Aortic smooth muscle cell (primary cell): Measurements from ENCODE around the gene LRP6. TPM values are rescaled to one million over a fixed set of nuclear protein-coding genes. Genes with fewer than 3 reads are reported as not detected.

Experiments used
- total RNA-seq: library from RNA; depleted of rRNA; stranded (reverse); fragments of >200 nt; gene quantifications from 2 replicates; pipeline ENCODE4 v1.2.3, GENCODE V29; 2014

The LRP6 gene
- 41.4 and 45.0 TPM in 2 replicates for total RNA-seq

DNA sequence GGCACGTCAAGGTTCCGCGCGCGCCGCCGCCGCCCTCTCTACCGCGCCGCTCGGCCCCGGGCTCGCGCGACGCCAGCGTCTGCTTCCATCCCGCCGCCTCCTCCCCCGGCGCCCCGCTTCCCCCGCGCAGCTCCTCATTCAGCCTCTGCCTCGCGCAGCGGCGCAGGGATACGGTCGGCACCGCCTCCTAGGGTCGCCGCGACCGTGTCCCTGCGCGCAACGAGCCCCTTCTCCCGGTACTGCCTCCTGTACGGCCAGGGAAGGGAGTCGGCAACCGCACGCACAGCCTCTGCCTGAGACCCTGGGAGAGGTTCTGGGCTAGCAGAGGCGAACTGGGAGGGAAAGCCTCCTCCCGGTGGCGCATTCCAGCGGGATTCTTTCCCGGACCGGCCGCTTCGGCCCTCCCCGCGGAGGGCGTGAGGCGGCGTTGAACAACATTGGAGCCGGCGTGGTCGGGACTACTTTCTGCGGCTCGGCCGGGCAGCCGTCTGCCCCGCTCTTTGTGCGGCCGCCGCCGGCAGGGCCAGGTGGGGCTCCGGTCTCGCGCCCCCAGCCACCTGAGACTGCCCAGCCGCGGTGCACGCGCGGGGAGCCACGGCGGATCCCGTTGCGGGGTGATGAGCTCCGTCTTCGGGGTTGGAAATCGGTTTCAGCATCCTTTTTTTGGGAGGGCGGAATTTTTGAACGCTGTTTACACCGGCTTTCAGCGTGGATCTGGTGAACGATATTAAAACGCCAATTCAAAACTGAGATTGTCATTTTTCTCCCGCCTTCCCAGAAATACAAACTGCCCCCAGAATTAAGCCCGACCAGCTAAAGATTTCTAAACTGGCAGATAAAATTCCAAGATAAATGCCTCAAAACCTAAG, at the start of gene LRP6:
Gene LRP6 (minus strand): TSS at position 172 of the 869 bp plus-strand sequence. CDS start 309 bp downstream, outside the sequence.

DNA sequence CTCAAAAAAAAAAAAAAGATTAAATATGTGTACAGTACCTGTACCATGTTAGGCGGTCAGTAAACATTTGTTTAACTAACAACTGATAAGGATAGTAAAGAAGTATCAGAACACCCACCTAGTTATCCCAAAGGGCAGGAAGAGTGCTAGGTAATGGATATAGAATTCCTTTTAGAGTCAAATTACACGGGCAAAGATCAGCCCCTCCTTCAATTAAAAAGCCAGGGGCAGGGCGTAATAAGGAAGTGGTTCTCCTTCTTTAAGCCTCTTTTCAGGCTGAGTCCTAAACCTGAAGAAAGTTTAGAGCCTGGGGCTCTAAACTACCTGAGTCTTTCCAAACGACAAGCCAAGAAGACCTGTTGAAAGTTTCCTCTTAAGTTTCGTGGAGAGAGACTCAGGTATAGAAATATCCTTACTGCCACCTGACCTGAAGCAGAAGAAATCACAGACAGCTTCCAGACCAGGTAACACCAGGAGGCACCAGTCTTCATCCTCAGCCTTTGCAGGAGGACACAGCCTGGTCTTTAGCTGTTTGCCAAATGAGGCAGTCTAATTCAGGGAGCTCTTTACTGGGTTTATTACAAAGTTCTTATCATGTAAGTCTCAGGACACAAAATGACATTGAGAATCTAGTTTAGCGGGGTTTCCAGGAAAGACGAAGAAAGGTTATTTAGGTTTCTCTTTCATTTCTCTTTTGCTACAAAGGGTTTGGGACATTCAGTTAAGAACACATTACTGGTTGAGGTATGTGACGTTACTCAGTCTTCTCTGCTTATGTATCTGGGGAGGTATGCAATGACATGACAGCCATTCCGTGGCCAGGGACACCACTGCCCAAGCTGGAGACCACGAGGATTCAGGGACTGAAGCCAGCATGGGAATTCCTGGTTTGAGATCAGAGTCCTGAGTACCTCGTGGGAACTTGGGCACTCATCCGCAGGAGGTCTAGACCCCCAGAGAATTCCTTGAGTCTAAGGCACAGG, 195.9 kb downstream of the LRP6 start, which contains the start of gene BCL2L14:
Gene BCL2L14 (plus strand): TSS at position 266 of the 983 bp plus-strand sequence. CDS start 8,367 bp downstream, outside the sequence.

Other genes with a start within 250 kb of the LRP6 start
- gene BCL2L14, start 196.1 kb downstream of the LRP6 start, total RNA-seq: 0.06 TPM in 1 of 2 replicates, not detected in the other
- 4.2 and 6.8 TPM in 2 replicates for gene MANSC1, start 83.2 kb upstream of the LRP6 start, total RNA-seq
- gene BORCS5, start 90.0 kb upstream of the LRP6 start, total RNA-seq: 15.4 and 17.3 TPM in 2 replicates